GM12865 (cell line): ENCODE results near the gene PDGFD.

Source experiments
- DNase-seq: peaks from one replicate; pipeline ENCODE4 v3.0.0; 2010; ENCODE audit warnings: low read depth
- H3K4me3 ChIP-seq: 2 replicates; pipeline ENCODE4 v1.5.1; 2011; ENCODE audit warnings: mild to moderate bottlenecking, low read depth, low read length, control low read depth
- TF ChIP-seq, protein P1 (sequence below): IDR thresholded peaks from 2 replicates; pipeline ENCODE4 v1.5.1; 2011; ENCODE audit warnings: low read length, control low read depth, low read depth, inconsistent platforms; ENCODE audit not compliant: insufficient read depth; ENCODE audit errors: missing control alignments

PDGFD gene

DNA sequence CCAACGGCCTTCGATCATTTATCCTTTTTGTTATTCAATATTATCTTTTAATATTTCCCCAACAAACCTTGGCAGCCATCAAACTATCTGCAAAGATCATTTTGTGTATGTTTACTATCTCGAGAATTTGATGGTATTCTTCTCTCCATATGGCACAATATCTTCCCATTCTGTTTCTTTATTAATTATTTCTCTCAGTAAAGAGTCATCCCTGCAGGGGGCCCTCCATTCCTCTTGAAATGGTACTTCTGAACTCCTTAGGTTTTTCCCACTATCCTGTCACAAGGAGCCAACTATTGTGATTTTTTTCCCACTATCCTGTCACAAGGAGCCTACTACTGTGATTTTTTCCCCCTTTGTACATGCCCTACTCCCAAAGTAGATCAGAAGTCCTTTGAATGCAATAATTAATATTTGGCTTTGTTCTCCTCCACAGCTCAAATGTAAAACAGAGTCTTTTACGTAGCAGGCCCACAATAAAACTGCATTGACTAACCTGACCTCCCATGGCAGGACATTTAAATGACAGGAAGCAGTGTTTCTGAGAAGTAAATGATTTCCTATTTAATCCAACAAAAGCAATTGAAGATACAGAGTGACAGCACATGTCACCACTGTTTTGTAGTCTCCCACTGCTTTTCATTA is 43.3 kb downstream of the PDGFD start:
- TF ChIP-seq, protein P1, sequence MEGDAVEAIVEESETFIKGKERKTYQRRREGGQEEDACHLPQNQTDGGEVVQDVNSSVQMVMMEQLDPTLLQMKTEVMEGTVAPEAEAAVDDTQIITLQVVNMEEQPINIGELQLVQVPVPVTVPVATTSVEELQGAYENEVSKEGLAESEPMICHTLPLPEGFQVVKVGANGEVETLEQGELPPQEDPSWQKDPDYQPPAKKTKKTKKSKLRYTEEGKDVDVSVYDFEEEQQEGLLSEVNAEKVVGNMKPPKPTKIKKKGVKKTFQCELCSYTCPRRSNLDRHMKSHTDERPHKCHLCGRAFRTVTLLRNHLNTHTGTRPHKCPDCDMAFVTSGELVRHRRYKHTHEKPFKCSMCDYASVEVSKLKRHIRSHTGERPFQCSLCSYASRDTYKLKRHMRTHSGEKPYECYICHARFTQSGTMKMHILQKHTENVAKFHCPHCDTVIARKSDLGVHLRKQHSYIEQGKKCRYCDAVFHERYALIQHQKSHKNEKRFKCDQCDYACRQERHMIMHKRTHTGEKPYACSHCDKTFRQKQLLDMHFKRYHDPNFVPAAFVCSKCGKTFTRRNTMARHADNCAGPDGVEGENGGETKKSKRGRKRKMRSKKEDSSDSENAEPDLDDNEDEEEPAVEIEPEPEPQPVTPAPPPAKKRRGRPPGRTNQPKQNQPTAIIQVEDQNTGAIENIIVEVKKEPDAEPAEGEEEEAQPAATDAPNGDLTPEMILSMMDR = no peak
- no peak for DNase-seq
- no peak overlapping the region for H3K4me3 ChIP-seq

DNA sequence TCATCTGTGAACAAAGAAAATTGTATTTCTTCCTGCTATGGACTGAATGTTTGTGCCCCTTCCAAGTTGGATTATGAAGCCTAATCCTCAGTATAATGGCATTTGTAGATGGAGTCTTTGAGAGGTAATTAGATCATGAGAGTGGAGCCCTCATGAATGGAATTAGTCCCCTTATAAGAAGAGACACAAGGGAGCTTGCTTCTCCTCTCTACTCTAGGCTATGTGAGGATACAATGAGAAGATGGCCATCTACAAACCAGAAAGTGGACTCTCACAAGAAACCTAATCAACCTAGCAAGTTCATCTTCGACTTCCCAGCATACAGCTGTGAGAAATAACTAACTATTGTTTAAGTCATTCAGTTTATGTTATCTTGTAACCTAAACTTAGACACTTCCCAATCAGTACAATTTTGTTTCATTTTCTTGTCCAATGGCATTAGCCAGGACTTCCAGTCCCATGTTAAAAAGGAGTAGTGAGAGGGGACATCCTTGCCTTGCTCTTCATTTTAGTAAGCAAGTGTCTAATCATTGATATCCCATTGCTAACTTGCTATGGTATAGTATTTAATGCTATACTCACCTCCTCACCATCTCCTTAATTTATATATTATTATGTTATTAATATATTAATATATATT is 45.7 kb downstream of the PDGFD start:
- TF ChIP-seq, protein P1 = no peak
- no peak overlapping the region for H3K4me3 ChIP-seq
- DNase-seq = no peak

- TF ChIP-seq, protein P1 = no peak
- no peak for DNase-seq
- no peak overlapping the region for H3K4me3 ChIP-seq
These were observed 50.4 kb downstream of the PDGFD start for GRCh38 chr11:104113541-104113940.

- no peak for DNase-seq
- H3K4me3 ChIP-seq = no peak overlapping the region
- TF ChIP-seq, protein P1 = no peak
These were observed 57.7 kb downstream of the PDGFD start for GRCh38 chr11:104106136-104106754.

- DNase-seq = no peak
These were observed 58.8 kb downstream of the PDGFD start for GRCh38 chr11:104105155-104105554.

GRCh38 chr11:104104664-104105063 is 59.3 kb downstream of the PDGFD start:
- TF ChIP-seq, protein P1 = no peak
- no peak for DNase-seq
- H3K4me3 ChIP-seq = no peak overlapping the region

More at GRCh38 chr11:104105155-104105554, 58.8 kb downstream of the PDGFD start:
- TF ChIP-seq, protein P1 = no peak
- no peak overlapping the region for H3K4me3 ChIP-seq

- TF ChIP-seq, protein P1 = no peak
- DNase-seq = no peak
- no peak overlapping the region for H3K4me3 ChIP-seq
These were observed 59.7 kb downstream of the PDGFD start for GRCh38 chr11:104104201-104104600.
